NCI-H748 (cell line): ENCODE results near the gene ZBED6.
"Not testable (repeated sequence)": the region's sequence is repeated elsewhere in the genome, so short reads cannot be mapped to it uniquely, and the experiment has no call there.

Source experiments
- DNase-seq: peaks from one replicate; lab custom pipeline; 2025; ENCODE audit not compliant: unreplicated experiment; lab: John Stamatoyannopoulos, UW

The ZBED6 gene

DNA sequence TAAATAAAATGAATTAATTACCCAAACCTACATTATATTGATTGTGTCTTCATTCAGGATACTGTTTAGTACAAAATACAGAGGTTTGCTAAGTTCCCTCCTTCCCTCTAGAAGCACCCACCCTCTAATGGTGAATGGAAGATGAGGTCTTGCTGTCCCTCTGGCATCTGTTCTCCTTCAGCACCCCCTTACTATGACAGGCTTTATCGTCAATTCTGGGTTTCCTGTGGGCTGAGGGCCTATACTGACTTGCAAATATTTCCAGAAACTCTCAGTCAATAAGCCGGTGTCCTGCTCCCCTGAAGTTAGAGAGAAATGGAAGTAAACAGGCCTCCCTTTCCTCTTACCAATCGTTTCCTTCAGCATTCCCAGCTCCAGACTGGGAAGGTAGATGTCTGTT, 17.3 kb upstream of the ZBED6 start:
- no peak for DNase-seq

DNA sequence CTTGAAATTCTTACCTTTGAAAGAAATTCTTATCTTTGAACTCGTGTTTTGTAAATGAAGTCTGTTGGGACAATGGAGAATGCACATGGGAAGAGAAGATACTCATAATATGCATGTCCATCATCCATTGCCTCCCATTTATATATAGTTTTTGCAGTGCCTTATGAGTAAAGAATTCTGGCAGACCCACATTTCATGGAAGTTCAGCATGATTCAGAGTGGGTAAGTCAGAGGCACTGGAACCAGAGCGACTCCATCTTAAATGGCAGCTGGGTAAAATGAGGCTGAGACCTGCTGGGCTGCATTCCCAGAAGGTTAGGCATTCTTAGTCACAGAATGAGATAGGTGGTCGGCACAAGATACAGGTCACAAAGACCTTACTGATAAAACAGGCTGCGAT, 16.6 kb upstream of the ZBED6 start:
- no peak for DNase-seq

DNA sequence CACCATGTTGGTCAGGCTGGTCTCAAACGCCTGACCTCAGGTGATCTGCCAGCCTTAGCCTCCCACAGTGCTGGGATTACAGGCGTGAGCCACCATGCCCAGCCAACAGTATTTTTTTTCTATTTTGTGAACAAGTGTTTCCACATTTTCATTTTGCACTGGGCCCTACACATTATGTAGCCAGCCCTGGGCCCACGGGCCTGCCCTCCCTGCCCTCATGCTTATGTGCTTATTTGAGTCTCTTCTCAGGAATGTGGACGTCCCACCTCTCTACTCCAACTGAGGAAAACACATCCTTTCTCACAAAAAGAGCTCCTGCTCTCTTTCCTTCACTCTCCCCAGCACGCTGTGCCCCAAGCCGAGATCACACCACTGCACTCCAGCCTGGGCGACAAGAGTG, 13.5 kb upstream of the ZBED6 start:
- no peak for DNase-seq

DNA sequence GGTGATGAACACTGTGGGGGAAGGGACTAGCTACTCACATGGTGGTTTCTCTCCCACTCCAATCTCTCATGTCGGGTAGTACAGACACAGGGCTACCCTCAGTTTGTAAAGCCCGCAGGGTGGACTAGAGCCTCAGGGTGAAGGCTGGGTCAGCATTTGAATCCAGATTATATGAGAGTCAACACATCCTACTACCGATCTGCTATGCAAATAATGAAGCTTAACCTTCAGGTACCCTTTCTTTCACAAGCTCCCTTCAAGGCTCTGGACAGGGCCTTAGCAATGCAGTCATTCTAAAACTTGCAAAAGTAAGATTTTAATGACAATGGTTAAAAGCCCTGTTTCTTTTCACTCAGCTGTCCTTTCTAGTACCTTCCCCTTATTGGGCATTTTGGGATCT, 5.5 kb upstream of the ZBED6 start:
- DNase-seq = no peak

DNA sequence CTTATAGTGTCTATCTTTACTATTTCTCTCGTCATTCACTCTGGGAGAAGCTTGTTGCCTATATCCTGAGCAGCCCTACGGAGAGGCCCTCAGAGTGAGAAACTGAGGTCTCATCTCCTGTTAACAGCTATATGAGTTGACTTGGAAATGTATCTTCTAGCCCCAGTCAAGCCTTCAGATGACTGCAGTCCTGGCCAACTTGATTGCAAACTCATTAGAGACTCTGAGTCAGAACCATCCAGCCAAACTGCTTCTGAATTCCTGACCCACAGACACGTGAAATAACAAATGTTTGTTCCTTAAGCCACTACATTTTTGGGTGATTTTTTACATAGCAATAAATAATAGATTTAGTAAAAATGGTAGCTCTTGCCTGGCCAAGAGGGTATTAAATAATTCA, 3.9 kb upstream of the ZBED6 start:
- no peak for DNase-seq

DNA sequence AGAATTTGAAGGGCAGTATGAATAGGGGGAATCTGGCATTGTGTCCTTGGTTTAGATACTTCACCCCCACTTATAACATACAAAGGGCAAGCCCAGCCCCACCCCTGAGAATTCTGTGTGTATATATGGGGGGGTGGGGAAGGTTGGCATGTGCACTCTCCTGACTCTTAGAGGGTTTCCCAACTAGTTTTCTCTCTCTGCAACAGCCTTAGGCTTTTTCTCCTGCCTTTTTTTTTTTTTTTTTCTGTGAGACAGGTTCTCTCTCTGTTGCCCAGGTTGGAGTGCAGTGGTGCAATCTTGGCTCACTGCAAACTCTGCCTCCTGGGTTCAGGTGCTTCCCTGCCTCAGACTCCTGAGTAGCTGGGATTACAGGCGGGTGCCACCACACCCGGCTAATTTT, 2.9 kb upstream of the ZBED6 start:
- DNase-seq = no peak

DNA sequence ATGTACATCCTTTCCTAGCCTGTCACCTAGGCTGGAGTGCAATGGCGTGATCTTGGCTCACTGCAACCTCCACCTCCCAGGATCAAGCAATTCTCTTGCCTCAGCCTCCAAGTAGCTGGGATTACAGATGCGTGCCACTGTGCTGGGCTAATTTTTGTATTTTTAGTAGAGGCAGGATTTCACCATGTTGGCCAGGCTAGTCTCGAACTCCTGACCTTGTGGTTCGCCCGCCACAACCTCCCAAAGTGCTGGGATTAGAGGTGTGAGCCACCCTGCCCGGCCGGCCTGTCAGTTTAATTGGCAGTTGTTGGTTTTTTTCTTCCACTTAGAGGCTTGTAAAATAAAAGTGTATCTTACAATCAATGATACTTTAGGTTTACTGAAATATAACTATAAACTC, 1.9 kb upstream of the ZBED6 start:
- not testable (repeated sequence) for DNase-seq

DNA sequence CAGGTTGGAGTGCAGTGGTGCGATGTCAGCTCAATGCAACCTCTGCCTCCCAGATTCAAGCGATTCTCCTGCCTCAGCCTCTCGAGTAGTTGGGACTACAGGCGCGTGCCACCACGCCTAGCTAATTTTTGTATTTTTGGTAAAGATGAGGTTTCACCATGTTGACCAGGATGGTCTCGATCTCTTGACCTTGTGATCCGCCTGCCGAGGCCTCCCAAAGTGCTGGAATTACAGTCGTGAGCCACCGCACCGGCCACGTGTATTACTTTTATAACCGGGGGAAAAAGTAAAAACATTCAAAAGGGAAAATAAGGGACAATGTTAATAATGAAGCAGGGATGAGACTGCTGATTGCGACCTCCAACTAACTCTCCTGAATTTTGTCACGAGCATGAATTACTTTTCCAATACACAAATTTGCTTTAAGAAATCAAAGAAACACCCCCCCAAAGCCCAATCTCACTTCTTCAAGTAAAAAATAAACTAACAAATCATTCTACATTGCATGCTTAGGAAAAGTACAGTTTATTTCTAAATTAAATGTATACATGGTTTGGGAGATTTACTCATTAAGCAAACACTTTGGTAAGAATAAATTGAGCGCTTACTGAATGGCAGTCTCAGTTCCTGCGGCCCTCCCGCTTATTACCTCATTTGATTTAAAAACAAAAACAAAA, 521 bp upstream of the ZBED6 start:
- DNase-seq = no peak

DNA sequence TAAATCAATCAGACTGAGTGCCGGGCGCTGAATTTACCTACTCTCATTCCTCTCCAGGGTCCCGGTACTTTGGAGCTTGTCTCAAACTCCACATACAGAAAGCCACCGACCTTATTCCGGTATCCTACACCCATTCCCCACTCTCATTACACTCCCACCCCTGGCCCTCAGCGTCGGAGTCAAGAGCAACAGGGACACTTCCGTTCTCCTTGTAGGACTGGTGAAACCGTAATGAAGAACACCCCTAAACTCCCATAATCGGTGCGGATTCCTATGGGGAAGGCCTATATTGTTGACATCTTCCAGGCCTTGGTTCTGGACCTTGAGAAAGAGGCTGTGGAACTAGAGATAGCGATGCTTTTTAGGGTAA, 798 bp downstream of the ZBED6 start:
- DNase-seq = peak; percentile 40

DNA sequence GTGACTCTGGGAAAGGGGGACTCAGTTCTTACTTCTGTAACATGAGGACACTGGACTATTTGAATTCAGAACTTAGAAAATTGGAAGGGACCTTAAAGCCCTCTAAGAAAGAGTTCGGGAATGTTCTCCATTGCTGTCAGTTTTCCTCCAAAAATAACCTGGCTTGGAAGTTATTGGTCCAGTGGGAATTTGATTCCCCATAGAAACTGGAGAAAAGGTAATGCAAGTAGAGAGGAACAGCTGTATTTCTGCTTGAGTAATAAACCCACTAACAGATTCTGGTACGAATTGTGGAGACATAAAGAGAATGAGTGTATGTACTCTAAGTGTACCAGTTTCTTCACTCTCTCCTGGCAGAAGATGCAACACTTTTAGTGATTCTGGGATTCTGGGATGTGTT, 1.8 kb downstream of the ZBED6 start:
- no peak for DNase-seq

DNA sequence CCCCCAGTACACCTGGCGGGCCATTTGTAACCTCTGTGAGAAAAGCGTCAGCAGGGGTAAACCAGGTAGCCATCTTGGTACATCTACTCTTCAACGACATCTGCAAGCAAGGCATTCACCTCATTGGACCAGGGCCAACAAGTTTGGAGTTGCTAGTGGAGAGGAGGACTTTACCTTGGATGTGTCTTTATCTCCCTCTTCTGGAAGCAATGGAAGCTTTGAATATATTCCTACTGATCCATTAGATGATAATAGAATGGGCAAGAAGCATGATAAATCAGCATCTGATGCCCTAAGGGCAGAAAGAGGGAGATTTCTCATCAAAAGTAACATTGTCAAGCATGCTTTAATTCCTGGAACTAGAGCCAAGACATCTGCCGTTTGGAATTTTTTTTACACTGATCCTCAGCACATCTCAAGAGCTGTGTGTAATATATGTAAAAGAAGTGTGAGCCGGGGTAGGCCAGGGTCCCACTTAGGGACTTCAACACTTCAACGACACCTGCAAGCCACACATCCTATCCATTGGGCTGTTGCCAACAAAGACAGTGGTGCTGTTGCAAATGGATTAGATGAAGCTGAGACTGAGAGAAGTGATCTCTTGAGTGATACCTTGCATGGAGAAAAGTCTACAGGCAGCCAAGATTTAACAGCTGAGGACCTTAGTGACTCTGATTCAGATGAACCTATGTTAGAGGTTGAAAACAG, 2.7 kb downstream of the ZBED6 start:
- no peak for DNase-seq

DNA sequence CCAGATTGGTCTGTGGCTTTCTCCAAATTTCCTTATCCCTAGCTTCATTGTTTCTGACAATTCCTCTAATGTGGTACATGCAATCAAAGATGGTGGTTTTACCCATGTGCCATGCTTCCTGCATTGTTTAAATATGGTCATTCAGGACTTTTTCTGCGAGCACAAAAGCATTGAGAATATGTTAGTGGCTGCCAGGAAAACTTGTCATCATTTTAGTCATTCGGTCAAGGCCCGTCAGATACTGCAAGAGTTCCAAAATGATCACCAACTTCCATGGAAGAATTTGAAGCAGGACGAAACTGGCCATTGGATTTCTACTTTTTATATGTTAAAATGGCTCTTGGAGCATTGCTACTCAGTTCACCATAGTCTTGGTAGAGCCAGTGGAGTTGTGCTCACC, 3.7 kb downstream of the ZBED6 start:
- DNase-seq = no peak

DNA sequence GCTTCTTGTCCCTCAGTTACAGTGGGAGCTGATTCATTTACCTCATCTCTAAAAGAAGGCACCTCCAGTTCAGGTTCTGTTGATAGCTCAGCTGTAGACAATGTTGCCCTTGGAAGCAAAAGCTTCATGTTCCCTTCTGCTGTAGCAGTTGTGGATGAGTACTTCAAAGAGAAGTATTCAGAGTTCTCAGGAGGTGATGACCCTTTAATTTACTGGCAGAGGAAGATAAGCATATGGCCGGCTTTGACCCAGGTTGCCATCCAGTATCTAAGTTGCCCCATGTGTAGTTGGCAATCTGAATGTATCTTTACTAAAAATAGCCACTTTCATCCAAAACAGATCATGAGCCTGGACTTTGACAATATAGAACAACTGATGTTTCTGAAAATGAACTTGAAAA, 4.5 kb downstream of the ZBED6 start:
- no peak for DNase-seq

DNA sequence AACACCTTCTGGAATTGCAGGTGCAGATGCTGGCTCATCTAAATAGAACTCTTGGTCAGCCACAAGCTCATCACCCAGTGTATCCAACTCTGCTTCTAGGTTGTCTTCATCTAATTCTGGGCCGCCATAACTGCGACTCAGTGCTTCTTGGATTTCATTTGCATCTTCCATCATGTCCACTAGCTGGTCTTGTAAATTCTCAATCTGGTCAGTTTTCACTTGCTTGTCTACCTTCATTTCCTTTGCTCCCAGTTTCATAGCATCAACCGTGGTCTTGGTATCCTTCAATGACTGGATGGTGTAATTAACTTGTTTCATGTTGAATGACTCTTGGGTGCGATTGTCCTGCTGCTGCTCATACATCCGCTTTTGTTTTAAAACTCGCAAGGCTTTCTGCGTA, 10.3 kb downstream of the ZBED6 start:
- DNase-seq = no peak

DNA sequence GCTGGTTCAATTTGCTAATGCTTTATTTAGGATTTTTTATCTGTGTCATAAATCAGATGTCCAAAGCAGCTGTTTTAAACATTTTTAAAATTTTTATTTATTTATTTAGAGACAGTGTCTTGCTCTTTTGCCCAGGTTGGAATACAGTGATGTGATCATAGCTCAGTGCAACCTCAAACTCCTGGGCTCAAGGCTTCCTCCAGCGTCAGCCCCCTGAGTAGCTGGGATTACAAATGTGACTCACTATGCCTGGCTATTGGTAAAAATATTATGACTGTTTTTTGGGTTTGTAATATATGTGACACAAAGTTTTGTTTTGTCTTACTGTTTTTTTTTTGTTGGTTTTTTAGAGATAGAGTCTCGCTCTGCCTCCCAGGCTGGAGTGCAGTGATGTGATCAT, 11.8 kb downstream of the ZBED6 start:
- no peak for DNase-seq

DNA sequence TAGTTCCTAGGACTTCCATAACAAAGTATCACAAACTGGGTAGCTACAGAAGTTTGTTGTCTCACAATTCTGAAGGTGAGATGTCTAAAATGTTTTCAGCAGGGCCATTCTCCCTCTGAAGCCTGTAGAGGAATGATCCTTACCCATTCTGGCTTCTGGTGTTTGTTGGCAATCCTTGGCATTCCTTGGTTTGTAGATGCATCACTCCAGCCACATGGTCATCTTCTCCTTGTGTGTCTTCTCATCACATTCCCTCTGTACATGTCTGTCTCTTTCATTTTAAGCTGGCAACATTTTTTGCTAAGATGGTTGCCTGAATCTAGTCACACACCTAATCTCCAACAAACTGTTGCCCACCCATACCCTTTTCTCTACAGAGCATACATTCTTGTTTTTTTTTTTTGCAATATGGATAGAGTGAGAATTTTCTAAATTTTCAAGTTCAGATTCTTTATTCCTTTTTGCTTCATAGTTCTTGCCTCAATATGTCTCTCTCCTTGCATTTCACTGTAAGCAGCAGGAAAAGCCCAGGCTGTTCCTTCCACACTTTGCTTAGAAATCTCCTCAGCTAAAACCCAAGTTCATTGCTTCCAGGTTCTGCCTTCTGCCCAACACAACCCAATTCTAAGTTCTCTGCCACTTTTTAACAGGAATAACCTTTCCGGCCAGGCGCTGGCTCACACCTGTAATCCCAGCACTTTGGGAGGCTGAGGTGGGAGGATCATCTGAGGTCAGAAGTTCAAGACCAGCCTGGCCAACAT, 18.3 kb downstream of the ZBED6 start:
- DNase-seq = no peak

DNA sequence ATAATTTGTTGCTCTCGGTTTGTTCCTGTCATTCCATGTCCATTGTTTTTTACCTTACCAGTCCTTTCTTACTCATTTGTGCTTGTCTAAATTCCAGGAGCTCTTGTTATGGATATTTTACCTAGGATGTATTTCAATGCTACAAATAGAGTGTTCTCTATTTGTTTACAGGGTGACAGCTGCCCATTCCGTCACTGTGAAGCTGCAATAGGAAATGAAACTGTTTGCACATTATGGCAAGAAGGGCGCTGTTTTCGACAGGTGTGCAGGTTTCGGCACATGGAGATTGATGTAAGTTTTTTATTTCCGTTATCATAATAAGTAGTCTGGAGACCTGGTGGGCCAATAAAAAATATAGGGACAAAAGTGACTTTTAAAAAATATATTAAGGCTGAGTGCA, 23.0 kb downstream of the ZBED6 start:
- DNase-seq = no peak

DNA sequence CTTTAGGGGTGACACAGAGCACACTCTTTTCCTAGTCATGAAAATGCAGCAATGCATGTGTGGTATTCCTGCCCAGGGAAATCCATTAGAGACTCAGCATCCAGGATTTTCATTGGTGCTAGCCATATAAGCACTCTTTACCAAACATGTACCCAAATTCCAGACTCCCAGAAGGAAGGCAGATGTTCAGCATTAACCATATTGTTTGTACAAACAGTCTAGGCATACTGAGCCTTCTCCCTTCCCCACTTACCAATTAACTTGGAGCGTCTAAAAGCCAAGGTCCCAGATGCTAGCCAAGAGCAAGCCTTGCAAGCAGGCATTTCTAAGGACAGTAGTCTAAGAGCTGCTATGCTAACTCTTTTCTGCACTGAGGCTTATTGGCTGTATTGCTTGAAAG, 27.9 kb downstream of the ZBED6 start:
- no peak for DNase-seq

DNA sequence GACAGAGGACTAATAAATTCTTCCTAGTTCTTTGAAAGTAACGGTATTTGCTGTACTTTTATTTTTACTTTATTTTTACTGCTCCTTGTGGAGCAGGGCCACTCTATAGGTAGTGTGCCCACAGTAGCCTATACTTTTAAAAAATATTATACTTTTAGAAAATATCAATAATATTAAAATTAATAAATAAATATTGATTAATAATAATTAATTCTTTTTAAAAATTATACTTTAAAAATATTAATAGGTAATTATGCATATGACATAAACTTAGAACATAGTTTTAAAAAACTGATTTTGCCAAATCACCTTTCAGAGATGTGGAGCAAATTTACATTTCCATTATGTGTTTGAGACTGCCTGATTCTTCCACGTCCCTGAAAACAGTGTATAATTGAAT, 30.8 kb downstream of the ZBED6 start:
- no peak for DNase-seq

DNA sequence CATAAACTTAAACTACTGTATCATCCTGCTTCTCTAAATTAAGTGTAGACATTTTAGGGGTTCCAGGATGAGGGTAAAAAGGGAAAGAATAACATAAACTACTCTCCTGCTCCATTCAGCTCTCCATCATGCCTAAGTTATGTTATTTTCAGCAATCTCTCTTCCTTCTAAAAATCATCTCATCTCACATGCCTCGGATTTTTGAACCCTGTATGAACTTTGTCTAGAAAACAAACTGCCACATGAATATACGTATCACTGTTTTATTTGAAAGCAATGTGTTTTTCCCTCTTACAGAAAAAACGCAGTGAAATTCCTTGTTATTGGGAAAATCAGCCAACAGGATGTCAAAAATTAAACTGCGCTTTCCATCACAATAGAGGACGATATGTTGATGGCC, 32.6 kb downstream of the ZBED6 start:
- DNase-seq = no peak

DNA sequence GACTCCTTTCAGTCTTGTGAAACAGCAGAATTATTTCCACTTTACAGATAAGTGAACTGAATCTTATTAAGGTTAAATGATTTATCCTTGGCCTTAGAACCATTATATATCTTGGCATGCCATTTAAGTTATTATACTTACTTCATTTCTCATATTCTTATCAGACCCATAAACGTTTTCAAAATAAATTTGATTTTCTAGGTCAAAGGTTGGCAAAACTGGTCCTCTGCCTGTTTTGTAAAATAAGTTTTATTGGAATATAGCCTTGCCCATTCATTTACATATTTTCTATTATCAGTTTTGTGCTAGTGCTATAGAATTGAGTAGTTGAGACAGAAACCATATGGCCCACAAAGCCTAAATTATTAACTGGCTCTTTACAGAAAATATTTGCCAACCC, 33.1 kb downstream of the ZBED6 start:
- no peak for DNase-seq

DNA sequence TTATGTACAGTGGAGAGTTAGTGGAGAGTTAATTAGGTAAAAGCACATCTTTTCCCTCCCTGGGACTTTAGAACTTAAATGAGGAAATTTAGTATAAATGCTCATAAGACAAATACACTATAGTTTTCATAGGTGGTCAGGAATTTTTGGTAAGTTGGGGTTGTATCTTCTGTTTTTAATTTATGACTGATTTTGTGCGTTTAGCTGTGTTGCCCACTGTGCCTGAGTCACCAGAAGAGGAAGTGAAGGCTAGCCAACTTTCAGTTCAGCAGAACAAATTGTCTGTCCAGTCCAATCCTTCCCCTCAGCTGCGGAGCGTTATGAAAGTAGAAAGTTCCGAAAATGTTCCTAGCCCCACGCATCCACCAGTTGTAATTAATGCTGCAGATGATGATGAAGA, 33.8 kb downstream of the ZBED6 start:
- not testable (repeated sequence) for DNase-seq
